ENCODE measurements around the gene TCIRG1. TPM values are rescaled to one million over a fixed set of nuclear protein-coding genes. Genes with fewer than 3 reads are reported as not detected.

The TCIRG1 gene
- total RNA-seq, 1 donor, result 134 TPM

GRCh38 chr11:67997475-67997921 lies 41.3 kb upstream of the TCIRG1 start:
- DNase-seq (ENCODE audit: low read depth), result no peak
- TF ChIP-seq CTCF (IDR thresholded peaks at IDR 0.05; ENCODE audit: insufficient read depth, low read depth, low read length), result no peak
- H3K4me3 ChIP-seq (ENCODE audit: low read depth, low read length), result no peak overlapping the region

- DNase-seq (ENCODE audit: low read depth), result no peak
- TF ChIP-seq CTCF (IDR thresholded peaks at IDR 0.05; ENCODE audit: insufficient read depth, low read depth, low read length), result no peak
- H3K4me3 ChIP-seq (ENCODE audit: low read depth, low read length), result no peak overlapping the region
Observed at GRCh38 chr11:67998150-67999045, 40.4 kb upstream of the TCIRG1 start.

- no peak for TF ChIP-seq CTCF (IDR thresholded peaks at IDR 0.05; ENCODE audit: insufficient read depth, low read depth, low read length)
- no peak overlapping the region for H3K4me3 ChIP-seq (ENCODE audit: low read depth, low read length)
- no peak for DNase-seq (ENCODE audit: low read depth)
Observed at GRCh38 chr11:67999201-67999629, 39.6 kb upstream of the TCIRG1 start.

- DNase-seq (ENCODE audit: low read depth), result no peak
- H3K4me3 ChIP-seq (ENCODE audit: low read depth, low read length), result no peak overlapping the region
- no peak for TF ChIP-seq CTCF (IDR thresholded peaks at IDR 0.05; ENCODE audit: insufficient read depth, low read depth, low read length)
Observed at GRCh38 chr11:67999704-68000103, 39.1 kb upstream of the TCIRG1 start.

GRCh38 chr11:68002575-68002937 lies 36.3 kb upstream of the TCIRG1 start:
- H3K4me3 ChIP-seq (ENCODE audit: low read depth, low read length), result no peak overlapping the region
- no peak for TF ChIP-seq CTCF (IDR thresholded peaks at IDR 0.05; ENCODE audit: insufficient read depth, low read depth, low read length)
- no peak for DNase-seq (ENCODE audit: low read depth)

GRCh38 chr11:68002938-68003845 lies 35.6 kb upstream of the TCIRG1 start:
- DNase-seq (ENCODE audit: low read depth), result no peak

More at GRCh38 chr11:68002938-68003845, 35.6 kb upstream of the TCIRG1 start:
- peak overlapping the region; percentile 66 for H3K4me3 ChIP-seq (ENCODE audit: low read depth, low read length)
- no peak for TF ChIP-seq CTCF (IDR thresholded peaks at IDR 0.05; ENCODE audit: insufficient read depth, low read depth, low read length)
